Type B pancreatic cell (in vitro differentiated cells): ENCODE measurements around the gene CEP68. TPM values are rescaled to one million over a fixed set of nuclear protein-coding genes. Genes with fewer than 3 reads are reported as not detected.
A peak's percentile ranks its signal among the peaks of the same experiment; 100 is the strongest.

Source experiments
- DNase-seq: peaks from one replicate; pipeline ENCODE4 v3.0.0; 2021; ENCODE audit warnings: mixed read lengths; ENCODE audit not compliant: unreplicated experiment; ENCODE audit errors: extremely low spot score
- H3K27ac Mint-ChIP-seq: 2 replicates; pipeline ENCODE4 v1.8.0; 2021; ENCODE audit warnings: mild to moderate bottlenecking, mixed read lengths
- H3K27me3 Mint-ChIP-seq: 2 replicates; pipeline ENCODE4 v1.8.0; 2021; ENCODE audit warnings: mixed read lengths
- H3K36me3 Mint-ChIP-seq: 2 replicates; pipeline ENCODE4 v1.8.0; 2021; ENCODE audit warnings: mixed read lengths
- H3K4me1 Mint-ChIP-seq: one replicate; pipeline ENCODE4 v1.8.0; 2021; ENCODE audit warnings: mixed read lengths; ENCODE audit not compliant: unreplicated experiment
- H3K4me3 Mint-ChIP-seq: 2 replicates; pipeline ENCODE4 v1.8.0; 2021; ENCODE audit warnings: mild to moderate bottlenecking, mixed read lengths
- H3K9me3 Mint-ChIP-seq: 2 replicates; pipeline ENCODE4 v1.8.0; 2021; ENCODE audit warnings: mixed read lengths
- total RNA-seq: library from RNA; stranded (reverse); gene quantifications from 2 replicates; pipeline ENCODE4 v1.2.1, GENCODE V29; 2021; ENCODE audit warnings: low replicate concordance
- TF ChIP-seq, protein P1 (sequence below): fragments of 200-600 bp; sonication (generic); conservative IDR thresholded peaks from 2 replicates; pipeline ENCODE4 v1.5.0; 2021; ENCODE audit warnings: antibody characterized with exemption, mild to moderate bottlenecking

The CEP68 gene
- total RNA-seq, 1 donor from 2014 or later, result 21.5 TPM

DNA sequence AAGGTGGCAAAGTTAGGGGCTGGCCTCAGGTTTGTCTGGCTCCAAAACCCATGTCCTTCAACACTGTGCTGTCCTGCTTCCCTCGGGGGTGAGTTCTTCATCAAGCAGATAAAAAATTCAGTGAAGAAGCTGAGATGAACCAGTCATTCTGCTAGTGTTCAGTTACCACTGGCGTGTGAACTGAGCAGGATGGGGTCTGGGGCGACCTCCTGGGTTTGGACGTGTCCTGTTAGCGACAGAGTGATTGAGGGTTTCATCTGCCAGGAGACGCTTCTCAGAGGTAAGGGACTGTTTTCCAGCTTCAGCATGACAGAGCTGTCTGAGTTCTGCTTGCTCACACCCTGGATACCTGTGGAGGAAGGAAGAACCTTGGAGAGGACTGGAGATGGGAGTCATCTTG lies 14.6 kb downstream of the CEP68 start:
- H3K36me3 Mint-ChIP-seq, result peaks cover 6% of the 10 kb centered on the region
- H3K4me3 Mint-ChIP-seq, result no peak overlapping the region
- no peak for DNase-seq
- H3K27me3 Mint-ChIP-seq, result no peaks in the 10 kb centered on the region
- peaks cover 8% of the 10 kb centered on the region for H3K4me1 Mint-ChIP-seq
- H3K27ac Mint-ChIP-seq, result no peak overlapping the region
- no peaks in the 10 kb centered on the region for H3K9me3 Mint-ChIP-seq
- TF ChIP-seq, protein P1, sequence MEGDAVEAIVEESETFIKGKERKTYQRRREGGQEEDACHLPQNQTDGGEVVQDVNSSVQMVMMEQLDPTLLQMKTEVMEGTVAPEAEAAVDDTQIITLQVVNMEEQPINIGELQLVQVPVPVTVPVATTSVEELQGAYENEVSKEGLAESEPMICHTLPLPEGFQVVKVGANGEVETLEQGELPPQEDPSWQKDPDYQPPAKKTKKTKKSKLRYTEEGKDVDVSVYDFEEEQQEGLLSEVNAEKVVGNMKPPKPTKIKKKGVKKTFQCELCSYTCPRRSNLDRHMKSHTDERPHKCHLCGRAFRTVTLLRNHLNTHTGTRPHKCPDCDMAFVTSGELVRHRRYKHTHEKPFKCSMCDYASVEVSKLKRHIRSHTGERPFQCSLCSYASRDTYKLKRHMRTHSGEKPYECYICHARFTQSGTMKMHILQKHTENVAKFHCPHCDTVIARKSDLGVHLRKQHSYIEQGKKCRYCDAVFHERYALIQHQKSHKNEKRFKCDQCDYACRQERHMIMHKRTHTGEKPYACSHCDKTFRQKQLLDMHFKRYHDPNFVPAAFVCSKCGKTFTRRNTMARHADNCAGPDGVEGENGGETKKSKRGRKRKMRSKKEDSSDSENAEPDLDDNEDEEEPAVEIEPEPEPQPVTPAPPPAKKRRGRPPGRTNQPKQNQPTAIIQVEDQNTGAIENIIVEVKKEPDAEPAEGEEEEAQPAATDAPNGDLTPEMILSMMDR, result no peak

DNA sequence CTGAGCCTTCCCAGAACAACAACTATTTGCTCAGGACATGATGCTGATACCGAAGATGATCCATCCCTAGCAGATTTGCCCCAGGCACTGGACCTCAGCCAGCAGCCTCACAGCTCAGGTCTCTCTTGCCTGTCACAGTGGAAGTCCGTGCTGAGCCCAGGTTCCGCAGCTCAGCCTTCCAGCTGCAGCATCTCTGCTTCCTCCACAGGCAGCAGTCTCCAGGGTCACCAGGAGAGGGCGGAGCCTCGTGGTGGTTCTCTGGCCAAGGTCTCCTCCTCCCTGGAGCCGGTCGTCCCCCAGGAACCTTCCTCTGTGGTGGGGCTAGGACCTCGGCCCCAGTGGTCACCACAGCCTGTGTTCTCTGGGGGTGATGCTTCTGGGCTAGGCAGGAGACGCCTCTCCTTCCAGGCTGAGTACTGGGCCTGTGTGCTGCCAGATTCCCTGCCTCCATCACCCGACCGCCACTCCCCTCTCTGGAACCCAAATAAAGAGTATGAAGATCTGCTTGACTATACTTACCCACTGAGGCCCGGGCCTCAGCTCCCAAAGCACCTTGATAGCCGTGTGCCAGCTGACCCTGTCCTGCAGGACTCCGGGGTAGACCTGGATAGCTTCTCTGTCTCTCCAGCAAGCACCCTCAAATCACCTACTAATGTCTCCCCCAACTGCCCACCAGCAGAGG lies 15.4 kb downstream of the CEP68 start:
- Mint-ChIP-seq H3K4me1 (peaks cover 13% of the 10 kb centered on the region), H3K27me3 (no peaks in the 10 kb centered on the region), H3K9me3 (no peaks in the 10 kb centered on the region), H3K27ac (no peak overlapping the region), H3K4me3 (no peak overlapping the region), H3K36me3 (peaks cover 6% of the 10 kb centered on the region)
- DNase-seq, result no peak
- TF ChIP-seq, protein P1, result peak; percentile 42

- TF ChIP-seq, protein P1, result no peak
- H3K36me3 Mint-ChIP-seq, result peaks cover 6% of the 10 kb centered on the region
- H3K4me1 Mint-ChIP-seq, result peaks cover 13% of the 10 kb centered on the region
- no peak for DNase-seq
- H3K27me3 Mint-ChIP-seq, result no peaks in the 10 kb centered on the region
- no peaks in the 10 kb centered on the region for H3K9me3 Mint-ChIP-seq
- no peak overlapping the region for H3K4me3 Mint-ChIP-seq
- no peak overlapping the region for H3K27ac Mint-ChIP-seq
Measured at GRCh38 chr2:65072181-65072970, 16.2 kb downstream of the CEP68 start.

DNA sequence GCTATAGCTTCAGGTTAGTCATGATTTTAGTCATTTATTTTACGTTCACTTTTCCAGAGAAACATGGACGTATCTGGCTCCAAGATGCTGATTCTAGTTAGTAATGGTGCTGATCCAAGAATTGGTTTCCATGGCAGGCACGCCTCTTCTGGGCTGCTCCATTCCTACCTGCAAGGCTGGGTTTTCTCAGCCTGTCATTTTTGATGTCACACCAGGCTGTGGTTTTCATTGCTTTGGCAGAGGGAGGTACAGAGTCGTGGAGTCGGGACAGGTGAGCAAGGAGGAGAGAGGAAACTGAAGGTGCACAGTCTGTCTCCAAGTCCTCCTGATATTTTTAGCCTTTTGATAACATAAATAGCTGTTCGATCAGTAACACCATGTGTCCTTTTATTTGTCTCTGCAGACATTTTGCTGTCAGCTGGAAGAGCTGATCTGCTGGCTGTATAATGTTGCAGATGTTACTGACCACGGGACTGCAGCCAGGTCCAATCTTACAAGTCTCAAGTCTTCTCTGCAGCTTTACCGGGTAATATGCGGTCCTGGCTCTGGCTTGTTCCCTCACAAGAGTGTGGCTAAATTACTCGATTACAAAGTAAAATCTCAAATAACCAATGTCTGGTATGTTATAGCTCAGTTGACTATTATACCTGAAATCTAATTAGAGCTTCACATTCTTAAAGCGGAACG lies 17.8 kb downstream of the CEP68 start:
- H3K27ac Mint-ChIP-seq, result no peak overlapping the region
- no peak for DNase-seq
- H3K9me3 Mint-ChIP-seq, result no peaks in the 10 kb centered on the region
- H3K27me3 Mint-ChIP-seq, result no peaks in the 10 kb centered on the region
- peaks cover 10% of the 10 kb centered on the region for H3K4me1 Mint-ChIP-seq
- no peak overlapping the region for H3K4me3 Mint-ChIP-seq
- peaks cover 11% of the 10 kb centered on the region for H3K36me3 Mint-ChIP-seq
- TF ChIP-seq, protein P1, result no peak

- DNase-seq, result no peak
- TF ChIP-seq, protein P1, result no peak
- no peak overlapping the region for H3K4me3 Mint-ChIP-seq
- H3K9me3 Mint-ChIP-seq, result no peaks in the 10 kb centered on the region
- H3K27me3 Mint-ChIP-seq, result no peaks in the 10 kb centered on the region
- H3K4me1 Mint-ChIP-seq, result peaks cover 10% of the 10 kb centered on the region
- H3K36me3 Mint-ChIP-seq, result peaks cover 12% of the 10 kb centered on the region
- H3K27ac Mint-ChIP-seq, result no peak overlapping the region
Measured at GRCh38 chr2:65075176-65075575, 19.0 kb downstream of the CEP68 start.
